Upper lobe of left lung (tissue), 6 donors: ENCODE data around the gene COL9A3. TPM values are rescaled to one million over a fixed set of nuclear protein-coding genes. Genes with fewer than 3 reads are reported as not detected.
A peak's percentile ranks its signal among the peaks of the same experiment; 100 is the strongest.

Experiments used
- ATAC-seq, 2 donors: fragments of 200-7000 bp; cut with Tn5 transposase; one replicate each; pipeline ENCODE4 v1.9.1; 2022; ENCODE audit warnings: mild to moderate bottlenecking in 2 of 2, moderate library complexity in 2 of 2; ENCODE audit not compliant: low FRiP score in 2 of 2
- DNase-seq, 2 donors: peaks; one replicate each; pipeline ENCODE4 v3.0.0-alpha.2; 2019 to 2020
- H3K27ac ChIP-seq, 4 donors: fragments of 200-600 bp; sonication (generic); one replicate each; pipeline ENCODE4 v1.5.1; 2016 to 2019
- H3K27me3 ChIP-seq, 4 donors: fragments of 200-600 bp; sonication (generic); one replicate each; pipeline ENCODE4 v1.5.1; 2017 to 2019
- H3K36me3 ChIP-seq, 4 donors: fragments of 200-600 bp; sonication (generic); one replicate each; pipeline ENCODE4 v1.5.1; 2016 to 2019
- H3K4me1 ChIP-seq, 4 donors: fragments of 200-600 bp; sonication (generic); one replicate each; pipeline ENCODE4 v1.5.1; 2018 to 2019
- H3K4me3 ChIP-seq, 4 donors: fragments of 200-600 bp; sonication (generic); one replicate each; pipeline ENCODE4 v1.5.1; 2017 to 2019; ENCODE audit warnings: mild to moderate bottlenecking in 2 of 4, moderate library complexity in 1 of 4
- H3K9me3 ChIP-seq, 4 donors: fragments of 200-600 bp; sonication (generic); one replicate each; pipeline ENCODE4 v1.5.1; 2018 to 2019
- CTCF ChIP-seq, 6 experiments: fragments of 450-650 bp in 4 of 6; fragments of 200-600 bp in 2 of 6; sonication (generic) in 2 of 6; IDR thresholded peaks; one replicate each; pipeline ENCODE4 v1.5.1; 2016 to 2019; ENCODE audit warnings: antibody characterized with exemption in 6 of 6
- EP300 ChIP-seq, 4 donors: sonication (generic); formaldehyde crosslinking; IDR thresholded peaks; one replicate each; pipeline ENCODE4 v1.5.1; 2017; ENCODE audit warnings: antibody characterized with exemption in 4 of 4, control low read depth in 2 of 4
- POLR2A ChIP-seq, 4 donors: fragments of 450-650 bp; IDR thresholded peaks; one replicate each; pipeline ENCODE4 v1.5.1; 2016 to 2017; ENCODE audit warnings: antibody characterized with exemption in 4 of 4, mild to moderate bottlenecking in 2 of 4
- POLR2AphosphoS5 ChIP-seq, 2 donors: sonication (generic); formaldehyde crosslinking; IDR thresholded peaks; one replicate each; pipeline ENCODE4 v1.5.1; 2017; ENCODE audit warnings: antibody characterized with exemption in 2 of 2
- WGBS, 2 donors: methylation state at CpG; one replicate each; pipeline ENCODE4 v1.1.5; 2017 to 2018; 5-methylcytosine and 5-hydroxymethylcytosine counted together
- total RNA-seq, 6 donors: library from RNA; depleted of rRNA in 4 of 6; stranded (reverse); fragments of >200 nt in 4 of 6; gene quantifications; one replicate each; pipeline versions ENCODE4 v1.1.0 to v1.2.1, GENCODE V29; 2016 to 2021
- donor health status: DM: no; HTN: no; CAD: no; lungs with moderate emphysema.
- donor health status: DM: no; HTN: yes; CAD: no; lungs with severe emphysema.

Gene COL9A3
- total RNA-seq, 6 donors from 2014 or later, result 0.57 to 8.4 (median 2.1) TPM; not detected in 1

DNA sequence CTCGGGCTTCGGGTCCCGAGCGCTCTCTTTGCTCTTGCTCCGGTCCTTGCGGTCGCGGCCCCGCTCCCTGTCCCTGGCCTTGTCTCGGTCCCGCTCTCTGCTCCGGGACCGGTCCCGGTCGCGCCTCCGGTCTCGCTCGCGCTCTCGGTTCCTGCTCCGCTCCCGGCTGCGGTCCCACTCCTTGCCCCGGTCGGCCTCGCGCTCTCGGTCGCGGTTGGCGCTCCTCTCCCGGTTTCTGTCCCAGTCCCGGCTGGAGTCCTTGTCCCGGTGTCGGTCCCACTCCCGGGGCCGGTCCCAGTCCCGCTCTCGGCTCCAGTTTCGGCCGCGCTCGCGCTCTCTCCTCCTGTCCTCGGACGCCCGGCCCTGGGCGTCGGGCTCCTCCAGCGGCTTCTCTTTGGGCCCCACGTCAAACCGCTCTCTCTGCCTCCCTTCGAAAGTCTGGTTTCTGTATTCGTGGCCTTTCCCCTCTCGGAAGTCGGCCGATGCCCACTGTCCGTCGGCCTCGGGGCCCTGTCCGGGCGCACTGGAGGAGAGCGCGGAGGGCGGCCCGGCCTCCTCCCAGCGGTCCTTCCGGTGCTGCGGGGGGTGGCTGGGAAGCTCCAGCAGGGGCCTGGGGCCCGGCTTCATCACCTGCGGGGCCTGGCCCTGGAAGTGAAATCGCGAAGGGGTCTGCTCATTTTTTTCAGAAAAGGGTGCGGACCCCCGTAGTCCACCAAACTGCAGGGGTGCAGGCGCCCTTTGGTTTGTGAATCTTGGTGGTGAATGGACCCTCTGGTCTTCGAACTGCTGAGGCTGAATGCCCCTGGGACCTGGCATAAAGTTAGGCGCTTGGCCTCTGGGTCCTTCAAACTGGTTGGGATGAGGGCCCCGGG lies 62.7 kb downstream of the COL9A3 start:
- no peak overlapping the region for H3K27ac ChIP-seq
- H3K27me3 ChIP-seq, result no peaks in the 10 kb centered on the region
- ATAC-seq (no peak), DNase-seq (peak in 1 of 2 donors; percentile 82)
- TF ChIP-seq POLR2A (IDR thresholded peaks at IDR 0.05) (no peak), EP300 (IDR thresholded peaks at IDR 0.05) (no peak), CTCF (IDR thresholded peaks at IDR 0.05) (no peak)
- WGBS, 2 donors, result 83 to 92% methylated on average over 72 to 74 of the region's 80 CpGs
- no peak overlapping the region for H3K4me3 ChIP-seq
- H3K9me3 ChIP-seq, result no peaks in the 10 kb centered on the region
- peaks cover 0 to 34% (median 25%) of the 10 kb centered on the region in 4 donors for H3K36me3 ChIP-seq
- peaks cover 18 to 26% (median 21%) of the 10 kb centered on the region in 4 donors for H3K4me1 ChIP-seq

GRCh38 chr20:62880147-62880934 lies 63.5 kb downstream of the COL9A3 start:
- TF ChIP-seq POLR2AphosphoS5 (IDR thresholded peaks at IDR 0.05) (no peak), CTCF (IDR thresholded peaks at IDR 0.05) (no peak), EP300 (IDR thresholded peaks at IDR 0.05) (no peak), POLR2A (IDR thresholded peaks at IDR 0.05) (no peak)
- ATAC-seq, result no peak
- WGBS, 2 donors, result 94 to 96% methylated on average over 23 to 37 of the region's 37 CpGs

GRCh38 chr20:62880935-62881661 lies 64.2 kb downstream of the COL9A3 start:
- WGBS, 2 donors, result 78 to 93% methylated on average over 9 to 37 of the region's 45 CpGs
- H3K9me3 ChIP-seq, result no peaks in the 10 kb centered on the region
- no peak overlapping the region for H3K4me3 ChIP-seq
- H3K27me3 ChIP-seq, result no peaks in the 10 kb centered on the region
- TF ChIP-seq EP300 (IDR thresholded peaks at IDR 0.05) (no peak), CTCF (IDR thresholded peaks at IDR 0.05) (no peak), POLR2A (IDR thresholded peaks at IDR 0.05) (no peak), POLR2AphosphoS5 (IDR thresholded peaks at IDR 0.05) (no peak)
- no peak overlapping the region for H3K27ac ChIP-seq
- peaks cover 0 to 38% (median 28%) of the 10 kb centered on the region in 4 donors for H3K36me3 ChIP-seq
- ATAC-seq, result no peak
- DNase-seq, result peak in 1 of 2 donors; percentile 83
- H3K4me1 ChIP-seq, result peaks cover 13 to 20% (median 15%) of the 10 kb centered on the region in 4 donors

More at GRCh38 chr20:62880147-62880934, 63.5 kb downstream of the COL9A3 start:
- peaks cover 0 to 34% (median 25%) of the 10 kb centered on the region in 4 donors for H3K36me3 ChIP-seq
- H3K4me3 ChIP-seq, result no peak overlapping the region
- H3K27me3 ChIP-seq, result no peaks in the 10 kb centered on the region
- no peaks in the 10 kb centered on the region for H3K9me3 ChIP-seq
- H3K27ac ChIP-seq, result no peak overlapping the region
- peak in 1 of 2 donors; percentile 62 for DNase-seq
- H3K4me1 ChIP-seq, result peaks cover 18 to 26% (median 21%) of the 10 kb centered on the region in 4 donors

DNA sequence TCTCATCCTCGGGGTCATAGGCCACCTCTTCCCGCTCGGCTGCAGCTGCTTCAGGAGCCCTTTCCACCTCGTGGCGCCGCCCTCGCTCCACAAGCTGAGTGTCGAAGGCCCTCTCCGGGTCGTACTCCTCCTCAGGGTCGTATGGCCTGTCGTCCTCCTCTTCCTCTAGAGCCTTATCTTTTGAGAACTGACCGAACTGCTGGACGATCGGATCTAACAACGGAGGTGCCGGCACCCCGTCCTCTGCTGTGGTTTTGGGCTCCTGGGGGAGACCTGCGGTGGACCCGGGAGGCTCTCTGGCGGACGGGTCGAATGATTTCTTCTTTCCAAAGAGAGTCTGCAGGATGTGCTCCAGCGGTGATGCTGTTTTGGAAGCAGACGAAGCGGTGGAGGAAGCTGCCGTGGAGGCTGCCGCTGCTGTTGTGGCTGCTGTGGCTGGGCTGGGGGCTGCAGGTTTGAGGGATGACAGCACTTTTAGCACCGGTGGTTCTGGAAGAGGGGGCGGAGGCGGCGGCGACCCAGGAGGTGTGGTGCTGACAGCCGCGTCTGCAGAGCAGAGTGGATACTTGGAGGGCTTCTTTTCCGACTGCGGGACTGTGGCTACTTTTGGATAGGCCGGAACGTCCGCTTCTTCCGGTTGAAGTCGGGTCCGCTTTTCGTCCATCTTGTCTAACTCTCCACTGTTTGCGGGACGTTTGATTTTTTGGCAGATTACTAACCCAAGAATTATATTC lies 65.0 kb downstream of the COL9A3 start:
- H3K27me3 ChIP-seq, result no peaks in the 10 kb centered on the region
- H3K36me3 ChIP-seq, result peaks cover 0 to 46% (median 29%) of the 10 kb centered on the region in 4 donors

More for the DNA sequence above, 65.0 kb downstream of the COL9A3 start:
- ATAC-seq, result no peak
- Histone ChIP-seq H3K27ac (no peak overlapping the region), H3K9me3 (no peaks in the 10 kb centered on the region), H3K4me3 (no peak overlapping the region), H3K4me1 (peaks cover 6 to 12% (median 8%) of the 10 kb centered on the region in 4 donors)
- DNase-seq, result peak in 1 of 2 donors; percentile 57
- no peak for TF ChIP-seq POLR2A (IDR thresholded peaks at IDR 0.05)
- TF ChIP-seq EP300 (IDR thresholded peaks at IDR 0.05), result no peak
- TF ChIP-seq POLR2AphosphoS5 (IDR thresholded peaks at IDR 0.05), result no peak
- TF ChIP-seq CTCF (IDR thresholded peaks at IDR 0.05), result no peak
- 94% methylated on average over 46 of the region's 46 CpGs for WGBS, 2 donors
